DOHH2 (cell line): ENCODE measurements around the gene CTNS.

Experiments
- H3F3A ChIP-seq: fragments of 200-600 bp; sonication (generic), shearing (Covaris generic); 2 replicates; pipeline ENCODE4 v1.6.0; 2016; ENCODE audit warnings: antibody characterized with exemption, mild to moderate bottlenecking; ENCODE audit not compliant: control insufficient read depth, insufficient read depth
- H3K27ac ChIP-seq: fragments of 200-600 bp; sonication (generic); 2 replicates; pipeline ENCODE4 v1.5.1; 2014; ENCODE audit warnings: low read depth, mild to moderate bottlenecking, low read length, moderate library complexity
- H3K27me3 ChIP-seq: fragments of 200-600 bp; sonication (generic); 2 replicates; pipeline ENCODE4 v1.6.1; 2014; ENCODE audit warnings: mild to moderate bottlenecking, low read length, mixed read lengths; ENCODE audit not compliant: control insufficient read depth
- H3K36me3 ChIP-seq: fragments of 200-600 bp; sonication (generic); 2 replicates; pipeline ENCODE4 v1.6.1; 2014; ENCODE audit warnings: mild to moderate bottlenecking, low read length, moderate library complexity, mixed read lengths; ENCODE audit not compliant: control insufficient read depth
- H3K4me1 ChIP-seq: fragments of 200-600 bp; sonication (generic); 2 replicates; pipeline ENCODE4 v1.6.1; 2014; ENCODE audit warnings: mild to moderate bottlenecking, low read length, mixed read lengths; ENCODE audit not compliant: control insufficient read depth
- H3K4me2 ChIP-seq: fragments of 200-600 bp; sonication (generic); 2 replicates; pipeline ENCODE4 v1.6.0; 2014; ENCODE audit warnings: mild to moderate bottlenecking, low read length, moderate library complexity
- H3K4me3 ChIP-seq: fragments of 200-600 bp; sonication (generic); 2 replicates; pipeline ENCODE4 v1.5.1; 2014; ENCODE audit warnings: mild to moderate bottlenecking, low read length, mixed read lengths
- H3K79me2 ChIP-seq: fragments of 200-600 bp; sonication (generic); 2 replicates; pipeline ENCODE4 v1.6.1; 2014; ENCODE audit warnings: mild to moderate bottlenecking, low read length, mixed read lengths; ENCODE audit not compliant: control insufficient read depth
- H3K9me2 ChIP-seq: fragments of 200-600 bp; sonication (generic); replicated peaks from 2 replicates; pipeline ENCODE4 v1.6.1; 2014; ENCODE audit warnings: mild to moderate bottlenecking, low read length, mixed read lengths; ENCODE audit not compliant: control insufficient read depth
- H3K9me3 ChIP-seq: fragments of 200-600 bp; sonication (generic); 2 replicates; pipeline ENCODE4 v1.6.1; 2014; ENCODE audit warnings: antibody characterized with exemption, low read length, mixed read lengths; ENCODE audit not compliant: control insufficient read depth, insufficient read depth
- H4K20me1 ChIP-seq: fragments of 200-600 bp; sonication (generic); 2 replicates; pipeline ENCODE4 v1.6.0; 2014; ENCODE audit warnings: low read depth, mild to moderate bottlenecking, antibody characterized with exemption, low read length, moderate library complexity; ENCODE audit not compliant: control insufficient read depth, insufficient read depth
- CTCF ChIP-seq: fragments of 200-600 bp; sonication (generic); IDR thresholded peaks from one replicate; pipeline ENCODE4 v1.5.1; 2014; ENCODE audit warnings: antibody characterized with exemption, mild to moderate bottlenecking, low read depth, low read length; ENCODE audit not compliant: poor library complexity, severe bottlenecking
- EZH2phosphoT487 ChIP-seq: fragments of 200-600 bp; sonication (generic); IDR thresholded peaks from 2 replicates; pipeline ENCODE4 v1.6.1; 2017; ENCODE audit warnings: borderline replicate concordance, mild to moderate bottlenecking, antibody characterized with exemption, low read length, moderate library complexity, mixed read lengths

Gene CTNS

GRCh38 chr17:3598078-3598477, 38.5 kb upstream of the CTNS start:
- TF ChIP-seq EZH2phosphoT487 (no peak), CTCF (no peak)
- H3K4me1 ChIP-seq, result no peaks in the 10 kb centered on the region

DNA sequence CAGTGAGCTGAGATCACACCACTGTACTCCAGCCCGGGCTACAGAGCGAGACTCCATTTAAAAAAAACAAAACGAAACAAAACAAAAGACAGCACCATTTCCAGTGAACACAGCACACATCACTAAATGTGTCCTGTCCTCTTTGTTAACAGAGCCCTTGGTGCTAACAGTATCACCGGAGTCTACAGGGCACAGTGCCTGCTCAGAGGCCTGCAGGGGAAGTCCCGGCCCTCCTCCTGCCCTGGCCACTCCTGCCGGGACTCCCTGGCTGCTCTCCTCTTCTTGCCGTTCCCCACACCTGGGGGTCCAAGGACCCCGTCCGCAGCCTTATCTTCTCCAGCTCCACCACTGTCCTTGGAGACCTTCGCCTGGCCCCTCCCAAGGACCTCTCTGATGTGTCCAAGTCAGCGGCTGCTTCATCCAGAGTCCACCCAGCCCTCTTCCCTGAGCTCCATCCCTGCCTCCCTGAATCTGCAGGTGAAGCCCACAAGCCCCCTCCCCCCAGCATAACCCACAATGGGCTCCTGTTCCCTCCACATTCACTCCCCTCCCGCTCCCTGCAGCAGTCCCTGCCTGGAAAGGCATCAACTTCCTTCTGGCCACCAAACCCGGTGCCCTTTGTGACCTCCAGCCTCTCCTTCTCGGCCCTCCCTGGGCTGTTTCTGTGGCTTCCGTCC, 35.9 kb upstream of the CTNS start:
- Histone ChIP-seq H3K4me1 (no peaks in the 10 kb centered on the region), H3K9me2 (no peaks in the 10 kb centered on the region), H3F3A (no peaks in the 10 kb centered on the region), H3K4me2 (no peak overlapping the region), H3K4me3 (no peak overlapping the region), H3K79me2 (no peaks in the 10 kb centered on the region), H4K20me1 (no peaks in the 10 kb centered on the region), H3K27me3 (no peaks in the 10 kb centered on the region; the same call in 1 of the 2 replicates), H3K9me3 (no peaks in the 10 kb centered on the region), H3K27ac (no peak overlapping the region), H3K36me3 (no peaks in the 10 kb centered on the region)
- TF ChIP-seq CTCF (no peak), EZH2phosphoT487 (no peak)

More at GRCh38 chr17:3598078-3598477, 38.5 kb upstream of the CTNS start:
- no peaks in the 10 kb centered on the region for H3K36me3 ChIP-seq
- no peaks in the 10 kb centered on the region for H3K9me3 ChIP-seq
- no peak overlapping the region for H3K4me2 ChIP-seq
- H3F3A ChIP-seq, result no peaks in the 10 kb centered on the region
- no peaks in the 10 kb centered on the region; the same call in 1 of the 2 replicates for H3K27me3 ChIP-seq
- H3K79me2 ChIP-seq, result no peaks in the 10 kb centered on the region
- H3K27ac ChIP-seq, result no peak overlapping the region
- H3K9me2 ChIP-seq, result no peaks in the 10 kb centered on the region
- H3K4me3 ChIP-seq, result no peak overlapping the region
- H4K20me1 ChIP-seq, result no peaks in the 10 kb centered on the region

DNA sequence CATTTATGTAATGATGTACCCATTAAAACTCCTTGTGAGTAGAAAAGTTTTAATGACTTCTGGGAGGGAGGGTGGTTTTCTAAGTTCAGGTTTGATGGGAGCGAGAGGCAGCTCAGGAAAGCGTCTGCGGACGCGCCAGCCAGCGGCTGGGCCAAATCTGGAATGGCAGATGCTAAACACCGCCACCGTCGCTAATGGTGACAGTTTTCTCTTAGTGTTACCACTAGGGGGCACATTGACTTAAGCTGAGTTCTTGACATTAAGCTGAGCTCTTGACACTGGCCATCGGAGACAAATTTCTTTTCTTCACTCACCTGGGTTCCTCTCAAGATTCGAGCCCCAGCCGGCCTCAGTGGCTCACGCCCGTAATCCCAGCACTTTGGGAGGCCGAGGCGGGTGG, 34.1 kb upstream of the CTNS start:
- Histone ChIP-seq H3K9me2 (no peaks in the 10 kb centered on the region), H3K79me2 (no peaks in the 10 kb centered on the region), H3F3A (no peaks in the 10 kb centered on the region), H3K4me1 (no peaks in the 10 kb centered on the region), H3K27me3 (no peaks in the 10 kb centered on the region; the same call in 1 of the 2 replicates), H3K9me3 (no peaks in the 10 kb centered on the region), H3K36me3 (no peaks in the 10 kb centered on the region), H3K4me3 (no peak overlapping the region), H4K20me1 (no peaks in the 10 kb centered on the region), H3K4me2 (no peak overlapping the region), H3K27ac (no peak overlapping the region)
- TF ChIP-seq EZH2phosphoT487 (no peak), CTCF (peak; percentile 74)
